Panc1 (cell line): ENCODE measurements around the gene PNMA5. TPM values are rescaled to one million over a fixed set of nuclear protein-coding genes. Genes with fewer than 3 reads are reported as not detected.
"Not testable (repeated sequence)": the region's sequence is repeated elsewhere in the genome, so short reads cannot be mapped to it uniquely, and the experiment has no call there.

Source experiments
- ATAC-seq: fragments of 200-7000 bp; cut with Tn5 transposase; 2 replicates; pipeline ENCODE4 v1.9.1; 2020; ENCODE audit warnings: mild to moderate bottlenecking, moderate library complexity
- BruUV-seq: library from RNA; stranded (reverse); fragments of 400-500 nt; replicated peaks from 2 replicates; lab custom pipeline; 2021; lab: Mats Ljungman, UMichigan
- CTCF ChIA-PET: fragments of 300-600 bp; sonication (Branson Sonifier 250); formaldehyde crosslinking; loops from one replicate; lab custom pipeline; 2022; ENCODE audit warnings: antibody characterized with exemption; lab: Charles Lee
- POLR2A ChIA-PET: fragments of 300-600 bp; sonication (Branson Sonifier 250); formaldehyde crosslinking; loops from one replicate; lab custom pipeline; 2022; ENCODE audit warnings: antibody characterized with exemption; lab: Charles Lee
- DNase-seq: peaks from one replicate; pipeline ENCODE4 v3.0.0-alpha.2; 2010; ENCODE audit warnings: low read depth, low spot score
- H3K27ac ChIP-seq: 2 replicates; pipeline ENCODE4 v1.5.1; 2011; ENCODE audit warnings: mild to moderate bottlenecking, low read length, inconsistent platforms
- H3K27me3 ChIP-seq: fragments of 200-500 bp; sonication (Bioruptor generic); 2 replicates; pipeline ENCODE4 v1.6.0; 2014; ENCODE audit warnings: low read length, inconsistent platforms; ENCODE audit not compliant: control insufficient read depth, insufficient read depth
- H3K36me3 ChIP-seq: fragments of 200-500 bp; sonication (Bioruptor generic); 2 replicates; pipeline ENCODE4 v1.5.1; 2014; ENCODE audit warnings: inconsistent platforms, mild to moderate bottlenecking, low read length, moderate library complexity; ENCODE audit not compliant: control insufficient read depth, insufficient read depth
- H3K4me1 ChIP-seq: 2 replicates; pipeline ENCODE4 v1.5.1; 2011; ENCODE audit warnings: inconsistent platforms, mild to moderate bottlenecking, low read length, moderate library complexity; ENCODE audit not compliant: control insufficient read depth, insufficient read depth
- H3K4me3 ChIP-seq, 2 experiments: 2 replicates each; pipeline ENCODE4 v1.5.1; 2011 to 2012; ENCODE audit warnings: low read depth in 2 of 2, low read length in 2 of 2, mild to moderate bottlenecking in 2 of 2, inconsistent platforms in 1 of 2, moderate library complexity in 1 of 2
- H3K9me3 ChIP-seq: fragments of 200-500 bp; sonication (Bioruptor generic); 2 replicates; pipeline ENCODE4 v1.5.1; 2014; ENCODE audit warnings: low read depth, mild to moderate bottlenecking, inconsistent platforms, low read length, moderate library complexity; ENCODE audit not compliant: control insufficient read depth, insufficient read depth
- POLR2AphosphoS5 ChIP-seq: IDR thresholded peaks from 2 replicates; pipeline ENCODE4 v1.6.1; 2012; ENCODE audit warnings: mild to moderate bottlenecking, low read depth, low read length, moderate library complexity
- SIN3A ChIP-seq: IDR thresholded peaks from 2 replicates; pipeline ENCODE4 v1.6.1; 2012; ENCODE audit warnings: low read depth, mild to moderate bottlenecking, low read length, moderate library complexity, borderline replicate concordance; ENCODE audit not compliant: insufficient read depth
- TCF7L2 ChIP-seq: IDR thresholded peaks from 2 replicates; pipeline ENCODE4 v1.6.1; 2011; ENCODE audit warnings: mild to moderate bottlenecking, low read depth, low read length, inconsistent platforms
- in situ Hi-C: cut with HindIII; loops from 2 replicates; pipeline ENCODE4 v1.10.0; 2016; ENCODE audit warnings: low sequenced_read_pairs, low pct_unique_long_range_greater_than_20kb
- intact Hi-C: fragments of 100-400 bp; cut with micrococcal nuclease; formaldehyde crosslinking; loops from one replicate; pipeline ENCODE4 v1.10.0; 2022; ENCODE audit not compliant: unreplicated experiment
- total RNA-seq: library from RNA; stranded (reverse); gene quantifications from one replicate; pipeline ENCODE4 v1.2.1, GENCODE V29; 2021; ENCODE audit not compliant: unreplicated experiment
- TF ChIP-seq, protein P1 (sequence below), 2 experiments: IDR thresholded peaks; 2 replicates each; pipeline ENCODE4 v1.6.1; 2011 to 2012; ENCODE audit warnings: low read depth in 2 of 2, control low read depth in 1 of 2, low read length in 1 of 2, mild to moderate bottlenecking in 1 of 2, moderate library complexity in 1 of 2; ENCODE audit not compliant: insufficient read depth in 1 of 2
- TF ChIP-seq, protein P2 (sequence below): fragments of 450-650 bp; IDR thresholded peaks from 2 replicates; pipeline ENCODE4 v1.5.1; 2017; ENCODE audit warnings: mild to moderate bottlenecking

Gene PNMA5
- total RNA-seq, 1 experiment from 2014 or later = not detected

DNA sequence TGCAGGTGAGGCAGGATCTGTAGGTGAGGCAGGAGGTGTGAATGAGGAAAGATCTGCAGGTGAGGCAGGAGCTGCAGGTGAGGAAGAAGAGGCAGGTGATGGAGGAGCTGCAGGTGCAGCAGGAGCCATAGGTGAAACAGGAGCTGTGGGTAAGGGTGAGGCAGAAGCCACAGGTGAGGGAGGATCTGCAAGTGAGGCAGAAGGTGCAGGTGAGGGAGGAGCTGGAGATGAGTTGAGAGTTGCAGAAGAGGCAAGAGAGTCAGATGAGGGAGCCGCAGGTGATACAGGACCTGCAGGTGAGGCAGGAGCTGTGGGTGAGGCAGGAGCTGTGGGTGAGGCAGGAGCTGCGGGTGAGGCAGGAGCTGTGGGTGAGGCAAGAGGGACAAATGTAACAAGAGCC lies 35.2 kb upstream of the PNMA5 start:
- no peaks in the 10 kb centered on the region for H3K4me1 ChIP-seq
- no peaks in the 10 kb centered on the region for H3K27me3 ChIP-seq
- ATAC-seq (no peak), DNase-seq (no peak)
- H3K27ac ChIP-seq = no peak overlapping the region
- intact Hi-C loops = no loop called here
- no peaks in the 10 kb centered on the region for H3K36me3 ChIP-seq
- POLR2A ChIA-PET = no interaction called here
- no peaks in the 10 kb centered on the region for H3K9me3 ChIP-seq
- BruUV-seq = no TSS peak
- H3K4me3 ChIP-seq = no peak overlapping the region
- no peak for TF ChIP-seq SIN3A
- TF ChIP-seq, protein P1, sequence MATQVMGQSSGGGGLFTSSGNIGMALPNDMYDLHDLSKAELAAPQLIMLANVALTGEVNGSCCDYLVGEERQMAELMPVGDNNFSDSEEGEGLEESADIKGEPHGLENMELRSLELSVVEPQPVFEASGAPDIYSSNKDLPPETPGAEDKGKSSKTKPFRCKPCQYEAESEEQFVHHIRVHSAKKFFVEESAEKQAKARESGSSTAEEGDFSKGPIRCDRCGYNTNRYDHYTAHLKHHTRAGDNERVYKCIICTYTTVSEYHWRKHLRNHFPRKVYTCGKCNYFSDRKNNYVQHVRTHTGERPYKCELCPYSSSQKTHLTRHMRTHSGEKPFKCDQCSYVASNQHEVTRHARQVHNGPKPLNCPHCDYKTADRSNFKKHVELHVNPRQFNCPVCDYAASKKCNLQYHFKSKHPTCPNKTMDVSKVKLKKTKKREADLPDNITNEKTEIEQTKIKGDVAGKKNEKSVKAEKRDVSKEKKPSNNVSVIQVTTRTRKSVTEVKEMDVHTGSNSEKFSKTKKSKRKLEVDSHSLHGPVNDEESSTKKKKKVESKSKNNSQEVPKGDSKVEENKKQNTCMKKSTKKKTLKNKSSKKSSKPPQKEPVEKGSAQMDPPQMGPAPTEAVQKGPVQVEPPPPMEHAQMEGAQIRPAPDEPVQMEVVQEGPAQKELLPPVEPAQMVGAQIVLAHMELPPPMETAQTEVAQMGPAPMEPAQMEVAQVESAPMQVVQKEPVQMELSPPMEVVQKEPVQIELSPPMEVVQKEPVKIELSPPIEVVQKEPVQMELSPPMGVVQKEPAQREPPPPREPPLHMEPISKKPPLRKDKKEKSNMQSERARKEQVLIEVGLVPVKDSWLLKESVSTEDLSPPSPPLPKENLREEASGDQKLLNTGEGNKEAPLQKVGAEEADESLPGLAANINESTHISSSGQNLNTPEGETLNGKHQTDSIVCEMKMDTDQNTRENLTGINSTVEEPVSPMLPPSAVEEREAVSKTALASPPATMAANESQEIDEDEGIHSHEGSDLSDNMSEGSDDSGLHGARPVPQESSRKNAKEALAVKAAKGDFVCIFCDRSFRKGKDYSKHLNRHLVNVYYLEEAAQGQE (IDR thresholded peaks at IDR 0.05; ENCODE audit: insufficient read depth in 1 of 2, low read depth in 2 of 2, low read length in 1 of 2) = no peak
- TF ChIP-seq POLR2AphosphoS5 = no peak
- no peak for TF ChIP-seq TCF7L2
- TF ChIP-seq, protein P2, sequence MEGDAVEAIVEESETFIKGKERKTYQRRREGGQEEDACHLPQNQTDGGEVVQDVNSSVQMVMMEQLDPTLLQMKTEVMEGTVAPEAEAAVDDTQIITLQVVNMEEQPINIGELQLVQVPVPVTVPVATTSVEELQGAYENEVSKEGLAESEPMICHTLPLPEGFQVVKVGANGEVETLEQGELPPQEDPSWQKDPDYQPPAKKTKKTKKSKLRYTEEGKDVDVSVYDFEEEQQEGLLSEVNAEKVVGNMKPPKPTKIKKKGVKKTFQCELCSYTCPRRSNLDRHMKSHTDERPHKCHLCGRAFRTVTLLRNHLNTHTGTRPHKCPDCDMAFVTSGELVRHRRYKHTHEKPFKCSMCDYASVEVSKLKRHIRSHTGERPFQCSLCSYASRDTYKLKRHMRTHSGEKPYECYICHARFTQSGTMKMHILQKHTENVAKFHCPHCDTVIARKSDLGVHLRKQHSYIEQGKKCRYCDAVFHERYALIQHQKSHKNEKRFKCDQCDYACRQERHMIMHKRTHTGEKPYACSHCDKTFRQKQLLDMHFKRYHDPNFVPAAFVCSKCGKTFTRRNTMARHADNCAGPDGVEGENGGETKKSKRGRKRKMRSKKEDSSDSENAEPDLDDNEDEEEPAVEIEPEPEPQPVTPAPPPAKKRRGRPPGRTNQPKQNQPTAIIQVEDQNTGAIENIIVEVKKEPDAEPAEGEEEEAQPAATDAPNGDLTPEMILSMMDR = no peak
- in situ Hi-C loops = no loop called here
- CTCF ChIA-PET = no interaction called here

DNA sequence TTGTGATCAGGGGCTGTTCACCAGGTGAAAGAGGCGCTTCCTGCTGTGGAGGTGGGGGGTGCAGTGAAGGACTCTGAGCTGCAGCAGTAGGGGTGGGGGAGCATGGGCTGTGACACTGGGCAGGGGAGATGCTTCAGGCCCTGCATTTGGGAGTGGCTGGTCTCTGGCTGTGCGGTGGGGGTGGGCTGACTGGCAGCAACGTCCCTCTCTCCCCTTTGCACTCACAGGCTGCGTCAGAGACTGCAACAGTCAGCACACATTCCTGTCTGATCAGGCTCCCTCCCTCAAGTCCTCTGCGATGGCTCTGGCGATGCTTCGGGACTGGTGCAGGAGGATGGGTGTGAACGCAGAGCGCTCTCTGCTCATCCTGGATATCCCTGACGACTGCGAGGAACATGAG lies 34.6 kb upstream of the PNMA5 start:
- CTCF ChIA-PET, POLR2A ChIA-PET, in situ Hi-C loops, H3K27me3 ChIP-seq, H3K27ac ChIP-seq, H3K9me3 ChIP-seq, H3K4me1 ChIP-seq, DNase-seq, ATAC-seq, H3K4me3 ChIP-seq, H3K36me3 ChIP-seq, intact Hi-C loops, BruUV-seq: not testable (repeated sequence)

DNA sequence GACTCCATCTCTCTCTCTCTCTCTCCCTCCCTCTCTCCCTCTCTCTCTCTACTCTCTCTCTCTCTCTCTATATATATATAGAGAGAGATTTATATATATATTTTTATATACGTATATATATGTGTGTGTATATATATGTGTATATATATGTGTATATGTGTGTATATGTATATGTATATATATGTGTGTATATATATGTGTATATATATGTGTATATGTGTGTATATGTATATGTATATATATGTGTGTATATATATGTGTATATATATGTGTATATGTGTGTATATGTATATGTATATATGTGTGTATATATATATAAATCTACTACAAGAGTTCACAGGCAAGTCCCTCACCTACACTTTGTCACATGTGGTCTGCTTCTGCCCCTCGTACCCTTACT lies 32.6 kb upstream of the PNMA5 start:
- H3K9me3 ChIP-seq, H3K27me3 ChIP-seq, intact Hi-C loops, H3K4me1 ChIP-seq, ATAC-seq, BruUV-seq, DNase-seq, H3K27ac ChIP-seq, POLR2A ChIA-PET, H3K36me3 ChIP-seq, CTCF ChIA-PET, H3K4me3 ChIP-seq, in situ Hi-C loops: not testable (repeated sequence)
